ENCODE measurements around the gene SLC6A7.

The SLC6A7 gene

GRCh38 chr5:150182774-150183173 lies 7.1 kb upstream of the SLC6A7 start:
- TF ChIP-seq EZH2phosphoT487 (IDR thresholded peaks at IDR 0.05; ENCODE audit: borderline replicate concordance): no peak
- no peak for TF ChIP-seq CTCF (conservative IDR thresholded peaks at IDR 0.05; ENCODE audit: low read length)

GRCh38 chr5:150183436-150183835 lies 6.4 kb upstream of the SLC6A7 start:
- Histone ChIP-seq H3K36me3 (ENCODE audit: insufficient read depth, low read length) (no peaks in the 10 kb centered on the region), H3K4me1 (ENCODE audit: insufficient read depth, low read length, poor library complexity, severe bottlenecking) (no peaks in the 10 kb centered on the region), H3K79me2 (ENCODE audit: insufficient read depth, low read length) (no peaks in the 10 kb centered on the region), H4K20me1 (ENCODE audit: insufficient read depth, low read length, poor library complexity, severe bottlenecking) (no peaks in the 10 kb centered on the region), H3K27me3 (ENCODE audit: insufficient read depth, low read length, poor library complexity, severe bottlenecking) (no peaks in the 10 kb centered on the region), H3F3A (ENCODE audit: low read depth) (no peaks in the 10 kb centered on the region), H3K4me3 (ENCODE audit: low read length, poor library complexity, severe bottlenecking) (no peak overlapping the region), H2AFZ (ENCODE audit: low read length) (no peak overlapping the region), H3K9me2 (replicated peaks; ENCODE audit: low read depth, low read length) (no peaks in the 10 kb centered on the region), H3K4me2 (ENCODE audit: low read depth, low read length, poor library complexity, severe bottlenecking) (no peak overlapping the region), H3K9ac (ENCODE audit: low read depth, low read length, poor library complexity, severe bottlenecking) (no peak overlapping the region), H3K9me3 (ENCODE audit: insufficient read depth, low read depth, low read length) (no peaks in the 10 kb centered on the region)
- TF ChIP-seq CTCF (conservative IDR thresholded peaks at IDR 0.05; ENCODE audit: low read length) (no peak), EZH2phosphoT487 (IDR thresholded peaks at IDR 0.05; ENCODE audit: borderline replicate concordance) (no peak)

More at GRCh38 chr5:150182774-150183173, 7.1 kb upstream of the SLC6A7 start:
- Histone ChIP-seq H3K79me2 (ENCODE audit: insufficient read depth, low read length) (no peaks in the 10 kb centered on the region), H3K9me3 (ENCODE audit: insufficient read depth, low read depth, low read length) (no peaks in the 10 kb centered on the region), H3K36me3 (ENCODE audit: insufficient read depth, low read length) (no peaks in the 10 kb centered on the region), H3K27me3 (ENCODE audit: insufficient read depth, low read length, poor library complexity, severe bottlenecking) (no peaks in the 10 kb centered on the region), H3K4me2 (ENCODE audit: low read depth, low read length, poor library complexity, severe bottlenecking) (no peak overlapping the region), H4K20me1 (ENCODE audit: insufficient read depth, low read length, poor library complexity, severe bottlenecking) (no peaks in the 10 kb centered on the region), H3K9me2 (replicated peaks; ENCODE audit: low read depth, low read length) (no peaks in the 10 kb centered on the region), H3K4me1 (ENCODE audit: insufficient read depth, low read length, poor library complexity, severe bottlenecking) (no peaks in the 10 kb centered on the region), H3K9ac (ENCODE audit: low read depth, low read length, poor library complexity, severe bottlenecking) (no peak overlapping the region), H2AFZ (ENCODE audit: low read length) (no peak overlapping the region), H3K4me3 (ENCODE audit: low read length, poor library complexity, severe bottlenecking) (no peak overlapping the region), H3F3A (ENCODE audit: low read depth) (no peaks in the 10 kb centered on the region)

DNA sequence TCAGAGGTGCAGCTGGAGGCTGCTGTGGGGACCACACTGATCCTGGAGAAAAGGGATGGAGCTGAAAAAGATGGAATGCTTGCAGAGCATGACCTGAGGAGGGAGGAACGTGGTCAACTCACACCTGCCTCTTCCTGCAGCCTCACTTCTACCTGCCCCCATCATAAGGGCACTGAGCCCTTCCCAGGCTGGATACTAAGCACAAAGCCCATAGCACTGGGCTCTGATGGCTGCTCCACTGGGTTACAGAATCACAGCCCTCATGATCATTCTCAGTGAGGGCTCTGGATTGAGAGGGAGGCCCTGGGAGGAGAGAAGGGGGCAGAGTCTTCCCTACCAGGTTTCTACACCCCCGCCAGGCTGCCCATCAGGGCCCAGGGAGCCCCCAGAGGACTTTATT lies 5.9 kb upstream of the SLC6A7 start:
- no peaks in the 10 kb centered on the region for H3K36me3 ChIP-seq (ENCODE audit: insufficient read depth, low read length)
- no peaks in the 10 kb centered on the region for H3K4me1 ChIP-seq (ENCODE audit: insufficient read depth, low read length, poor library complexity, severe bottlenecking)
- H2AFZ ChIP-seq (ENCODE audit: low read length): no peak overlapping the region
- no peaks in the 10 kb centered on the region for H3K9me2 ChIP-seq (replicated peaks; ENCODE audit: low read depth, low read length)
- H3K27me3 ChIP-seq (ENCODE audit: insufficient read depth, low read length, poor library complexity, severe bottlenecking): no peaks in the 10 kb centered on the region
- H4K20me1 ChIP-seq (ENCODE audit: insufficient read depth, low read length, poor library complexity, severe bottlenecking): no peaks in the 10 kb centered on the region
- H3K4me3 ChIP-seq (ENCODE audit: low read length, poor library complexity, severe bottlenecking): no peak overlapping the region
- H3F3A ChIP-seq (ENCODE audit: low read depth): no peaks in the 10 kb centered on the region
- H3K79me2 ChIP-seq (ENCODE audit: insufficient read depth, low read length): no peaks in the 10 kb centered on the region
- H3K4me2 ChIP-seq (ENCODE audit: low read depth, low read length, poor library complexity, severe bottlenecking): no peak overlapping the region
- H3K9ac ChIP-seq (ENCODE audit: low read depth, low read length, poor library complexity, severe bottlenecking): no peak overlapping the region
- TF ChIP-seq EZH2phosphoT487 (IDR thresholded peaks at IDR 0.05; ENCODE audit: borderline replicate concordance): no peak
- TF ChIP-seq CTCF (conservative IDR thresholded peaks at IDR 0.05; ENCODE audit: low read length): no peak
- H3K9me3 ChIP-seq (ENCODE audit: insufficient read depth, low read depth, low read length): no peaks in the 10 kb centered on the region

Data from Loucy (cell line).